Liver (tissue), 9 donors: Measurements from ENCODE around the gene PLB1. TPM values are rescaled to one million over a fixed set of nuclear protein-coding genes. Genes with fewer than 3 reads are reported as not detected.

ENCODE experiments used
- DNase-seq: peaks from one replicate; pipeline ENCODE4 v3.0.0-alpha.2; 2017; ENCODE audit warnings: low spot score
- H3K27ac ChIP-seq, 2 donors: one replicate each; pipeline ENCODE4 v1.7.0; 2013; ENCODE audit warnings: inconsistent platforms in 2 of 2, low read length in 2 of 2, control low read depth in 1 of 2, low read depth in 1 of 2, mild to moderate bottlenecking in 1 of 2
- H3K27me3 ChIP-seq, 4 donors: one replicate each; pipeline versions ENCODE4 v1.6.1 to v1.7.0; 2013; ENCODE audit warnings: low read length in 3 of 4, inconsistent platforms in 1 of 4, mild to moderate bottlenecking in 1 of 4, moderate library complexity in 1 of 4; ENCODE audit not compliant: control insufficient read depth in 4 of 4, insufficient read depth in 4 of 4
- H3K36me3 ChIP-seq, 4 donors: one replicate each; pipeline versions ENCODE4 v1.6.1 to v1.7.0; 2013; ENCODE audit warnings: low read length in 3 of 4, mild to moderate bottlenecking in 3 of 4, low read depth in 1 of 4, moderate library complexity in 1 of 4; ENCODE audit not compliant: control insufficient read depth in 4 of 4, insufficient read depth in 3 of 4
- H3K4me1 ChIP-seq, 4 donors: one replicate each; pipeline versions ENCODE4 v1.6.1 to v1.7.0; 2013; ENCODE audit warnings: low read length in 3 of 4, mild to moderate bottlenecking in 3 of 4, moderate library complexity in 1 of 4; ENCODE audit not compliant: control insufficient read depth in 4 of 4, insufficient read depth in 4 of 4
- H3K4me3 ChIP-seq, 3 donors: one replicate each; pipeline versions ENCODE4 v1.6.1 to v1.7.0; 2013; ENCODE audit warnings: low read length in 3 of 3, control low read depth in 1 of 3, low read depth in 1 of 3, mild to moderate bottlenecking in 1 of 3
- H3K9ac ChIP-seq, 2 donors: one replicate each; pipeline ENCODE4 v1.7.0; 2013; ENCODE audit warnings: low read length in 2 of 2, mild to moderate bottlenecking in 2 of 2, moderate library complexity in 2 of 2, control low read depth in 1 of 2, low read depth in 1 of 2
- H3K9me3 ChIP-seq, 4 donors: one replicate each; pipeline versions ENCODE4 v1.6.1 to v1.7.0; 2013; ENCODE audit warnings: low read length in 3 of 4; ENCODE audit not compliant: control insufficient read depth in 4 of 4
- CTCF ChIP-seq: fragments of 150-350 bp; IDR thresholded peaks from 2 replicates; pipeline ENCODE4 v1.5.1; 2017; ENCODE audit warnings: improper control_type of control experiment, low read depth, low read length; ENCODE audit not compliant: missing input control
- EGR1 ChIP-seq, 2 donors: IDR thresholded peaks; 2 replicates each; pipeline ENCODE4 v1.6.1; 2016 to 2018; ENCODE audit warnings: antibody characterized with exemption in 2 of 2, low read depth in 2 of 2
- FOXA1 ChIP-seq: IDR thresholded peaks from 2 replicates; pipeline ENCODE4 v1.6.1; 2016; ENCODE audit warnings: antibody characterized with exemption
- GABPA ChIP-seq, 2 donors: IDR thresholded peaks in 1 of 2; conservative IDR thresholded peaks in 1 of 2; 2 replicates each; pipeline ENCODE4 v1.6.1; 2016; ENCODE audit warnings: antibody characterized with exemption in 2 of 2, mild to moderate bottlenecking in 1 of 2, moderate library complexity in 1 of 2
- HNF4A ChIP-seq, 2 donors: conservative IDR thresholded peaks; 2 replicates each; pipeline ENCODE4 v1.6.1; 2016; ENCODE audit warnings: antibody characterized with exemption in 2 of 2, mild to moderate bottlenecking in 2 of 2
- JUND ChIP-seq, 2 donors: IDR thresholded peaks; 2 replicates each; pipeline ENCODE4 v1.6.1; 2016; ENCODE audit warnings: antibody characterized with exemption in 2 of 2
- MAX ChIP-seq: IDR thresholded peaks from 2 replicates; pipeline ENCODE4 v1.6.1; 2016; ENCODE audit warnings: antibody characterized with exemption
- NR2F2 ChIP-seq: IDR thresholded peaks from 2 replicates; pipeline ENCODE4 v1.6.1; 2016; ENCODE audit warnings: antibody characterized with exemption
- RAD21 ChIP-seq, 2 donors: IDR thresholded peaks; 2 replicates each; pipeline ENCODE4 v1.6.1; 2016; ENCODE audit warnings: antibody characterized with exemption in 2 of 2, mild to moderate bottlenecking in 2 of 2
- REST ChIP-seq: IDR thresholded peaks from 2 replicates; pipeline ENCODE4 v1.6.1; 2016; ENCODE audit warnings: antibody characterized with exemption, mild to moderate bottlenecking
- RXRA ChIP-seq, 2 donors: IDR thresholded peaks; 2 replicates each; pipeline ENCODE4 v1.6.1; 2017 to 2018; ENCODE audit warnings: antibody characterized with exemption in 2 of 2, mild to moderate bottlenecking in 1 of 2
- SP1 ChIP-seq: IDR thresholded peaks from 2 replicates; pipeline ENCODE4 v1.6.1; 2018; ENCODE audit warnings: antibody characterized with exemption, mild to moderate bottlenecking
- YY1 ChIP-seq: IDR thresholded peaks from 2 replicates; pipeline ENCODE4 v1.6.1; 2016; ENCODE audit warnings: antibody characterized with exemption, mild to moderate bottlenecking
- ZBTB33 ChIP-seq: IDR thresholded peaks from 2 replicates; pipeline ENCODE4 v1.6.1; 2016; ENCODE audit warnings: antibody characterized with exemption
- WGBS: extraction: QIAGEN DNeasy Blood & Tissue Kit; methylation state at CpG from one replicate; pipeline ENCODE4 v1.1.7; 2013; 5-methylcytosine and 5-hydroxymethylcytosine counted together
- polyA plus RNA-seq, 2 donors: library from polyadenylated mRNA; stranded (reverse) in 1 of 2; unstranded in 1 of 2; fragments of 200-250 nt in 1 of 2; fragments of >200 nt in 1 of 2; fragmentation: Nextera tagmentation in 1 of 2; extraction: Ambion mirVana in 1 of 2; gene quantifications; one replicate each; pipeline versions ENCODE4 v1.2.1 to v1.2.3, GENCODE V29; 2013 to 2015
- total RNA-seq, 2 donors: library from RNA; depleted of rRNA; stranded (reverse); fragments of >200 nt; gene quantifications; one replicate each; pipeline ENCODE4 v1.2.3, GENCODE V29; 2014
- donor health status: healthy.
- donor health status: healthy.
- donor health status: healthy.
- donor health status: healthy.
- donor health status: healthy.

PLB1 gene
- total and polyA plus RNA-seq, 4 donors, result 0.58 to 4.5 (median 1.6) TPM

GRCh38 chr2:28447943-28448792 lies 47.7 kb upstream of the PLB1 start:
- no peaks in the 10 kb centered on the region for H3K36me3 ChIP-seq
- 77% methylated on average over 8 of the region's 8 CpGs for WGBS
- H3K27ac ChIP-seq, result peak overlapping the region; percentile 33 to 36
- no peak overlapping the region for H3K9ac ChIP-seq
- no peak for TF ChIP-seq SP1
- no peak for TF ChIP-seq HNF4A (conservative IDR thresholded peaks at IDR 0.05)
- no peak for TF ChIP-seq CTCF
- no peak for TF ChIP-seq GABPA (IDR thresholded peaks at IDR 0.05 in 1 of 2, conservative IDR thresholded peaks at IDR 0.05 in 1 of 2)
- no peak for TF ChIP-seq MAX
- TF ChIP-seq RXRA (IDR thresholded peaks at IDR 0.05), result no peak
- no peak overlapping the region for H3K4me3 ChIP-seq
- no peaks in the 10 kb centered on the region for H3K4me1 ChIP-seq
- H3K27me3 ChIP-seq, result no peaks in the 10 kb centered on the region
- no peak for DNase-seq
- no peaks in the 10 kb centered on the region for H3K9me3 ChIP-seq

GRCh38 chr2:28448793-28449100 lies 47.1 kb upstream of the PLB1 start:
- Histone ChIP-seq H3K4me1 (no peaks in the 10 kb centered on the region), H3K36me3 (no peaks in the 10 kb centered on the region), H3K27me3 (no peaks in the 10 kb centered on the region), H3K9ac (no peak overlapping the region), H3K4me3 (no peak overlapping the region), H3K27ac (peak overlapping the region; percentile 33 to 36), H3K9me3 (no peaks in the 10 kb centered on the region)
- TF ChIP-seq GABPA (IDR thresholded peaks at IDR 0.05 in 1 of 2, conservative IDR thresholded peaks at IDR 0.05 in 1 of 2), result no peak
- no peak for TF ChIP-seq ZBTB33
- TF ChIP-seq RXRA (IDR thresholded peaks at IDR 0.05), result no peak
- TF ChIP-seq JUND (IDR thresholded peaks at IDR 0.05), result no peak
- WGBS, result 92% methylated on average over 3 of the region's 3 CpGs
- no peak for DNase-seq

- no peaks in the 10 kb centered on the region for H3K4me1 ChIP-seq
- H3K9ac ChIP-seq, result no peak overlapping the region
- no peaks in the 10 kb centered on the region for H3K27me3 ChIP-seq
- no peak overlapping the region for H3K4me3 ChIP-seq
- no peaks in the 10 kb centered on the region for H3K9me3 ChIP-seq
- H3K27ac ChIP-seq, result no peak overlapping the region
- no peaks in the 10 kb centered on the region for H3K36me3 ChIP-seq
- DNase-seq, result no peak
- 93% methylated on average over 6 of the region's 6 CpGs for WGBS
- TF ChIP-seq ZBTB33, result no peak
- TF ChIP-seq EGR1 (IDR thresholded peaks at IDR 0.05; ENCODE audit: low read depth in 2 of 2), result no peak
- TF ChIP-seq RAD21 (IDR thresholded peaks at IDR 0.05), result no peak
- no peak for TF ChIP-seq GABPA (IDR thresholded peaks at IDR 0.05 in 1 of 2, conservative IDR thresholded peaks at IDR 0.05 in 1 of 2)
- TF ChIP-seq NR2F2, result no peak
- no peak for TF ChIP-seq SP1
- no peak for TF ChIP-seq FOXA1
- TF ChIP-seq CTCF, result no peak
- TF ChIP-seq REST, result no peak
- no peak for TF ChIP-seq YY1
- no peak for TF ChIP-seq JUND (IDR thresholded peaks at IDR 0.05)
Measured at GRCh38 chr2:28449126-28449487, 46.8 kb upstream of the PLB1 start.
